Measurements from ENCODE around the gene FAM20A. TPM values are rescaled to one million over a fixed set of nuclear protein-coding genes. Genes with fewer than 3 reads are reported as not detected.

Gene FAM20A
- total RNA-seq, 1 experiment from 2014 or later, result 0.34 TPM

DNA sequence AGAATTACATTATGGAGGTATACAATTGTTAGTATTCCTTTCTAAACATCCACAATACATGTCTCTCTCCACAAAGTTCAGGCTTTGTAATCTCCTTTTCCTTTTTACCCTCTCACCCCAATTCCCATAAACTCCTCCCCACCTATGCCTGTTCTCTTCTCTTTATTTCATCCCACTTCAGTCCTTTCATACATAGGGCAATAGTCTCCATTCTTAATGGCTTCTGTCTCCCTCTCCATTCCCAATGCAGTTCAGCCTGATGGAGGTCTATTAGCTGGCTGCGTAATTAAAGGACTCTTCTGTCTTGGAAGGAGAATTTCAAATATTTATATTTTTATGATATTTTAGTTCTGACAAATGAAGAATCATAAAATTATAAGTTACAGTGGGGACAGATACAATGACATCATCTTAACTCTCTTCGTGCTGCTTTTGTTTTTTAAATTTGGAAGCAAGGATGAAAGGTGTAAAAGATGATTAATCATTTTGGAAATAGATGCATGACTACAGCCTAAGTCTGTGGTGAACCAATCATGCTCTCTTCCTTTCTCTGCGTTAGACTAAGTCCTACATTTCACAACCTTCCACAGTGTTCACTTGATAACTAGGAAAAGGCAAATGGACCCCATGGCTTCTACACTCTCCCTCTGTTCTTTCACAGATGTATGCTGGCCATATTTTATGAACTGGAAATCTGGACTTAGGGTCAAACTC is 11.2 kb upstream of the FAM20A start:
- BruUV-seq (replicated peaks), result no TSS peak
- H3K4me1 Mint-ChIP-seq (ENCODE audit: low read depth, unreplicated experiment), result no peaks in the 10 kb centered on the region
- CTCF ChIA-PET, result no interaction called here
- no peak for DNase-seq
- intact Hi-C loops (cut with micrococcal nuclease; ENCODE audit: unreplicated experiment), result loop anchor here (10.0 kb wide), 1 partner anchor 148 kb away; no protein-coding TSS in a partner anchor
- POLR2A ChIA-PET, result no interaction called here
- Histone ChIP-seq H3K4me1 (no peaks in the 10 kb centered on the region), H3K27me3 (replicated peaks; ENCODE audit: control insufficient read depth, insufficient read depth, low read length) (no peaks in the 10 kb centered on the region; the same call in 1 of the 2 replicates), H3K4me3 (ENCODE audit: low read depth, low read length) (no peak overlapping the region), H3K9me3 (peaks cover 25% of the 10 kb centered on the region), H3K36me3 (ENCODE audit: control insufficient read depth, insufficient read depth, low read length) (no peaks in the 10 kb centered on the region)
- H3K36me3 Mint-ChIP-seq (ENCODE audit: insufficient read depth, unreplicated experiment), result no peaks in the 10 kb centered on the region
- H3K27ac Mint-ChIP-seq (ENCODE audit: unreplicated experiment), result no peak overlapping the region
- peaks cover 11% of the 10 kb centered on the region for H3K9me3 Mint-ChIP-seq (ENCODE audit: unreplicated experiment)
- H3K27me3 Mint-ChIP-seq (ENCODE audit: insufficient read depth, unreplicated experiment), result no peaks in the 10 kb centered on the region
- no peak overlapping the region for H3K4me3 Mint-ChIP-seq (ENCODE audit: unreplicated experiment)
- TF ChIP-seq, protein P1, sequence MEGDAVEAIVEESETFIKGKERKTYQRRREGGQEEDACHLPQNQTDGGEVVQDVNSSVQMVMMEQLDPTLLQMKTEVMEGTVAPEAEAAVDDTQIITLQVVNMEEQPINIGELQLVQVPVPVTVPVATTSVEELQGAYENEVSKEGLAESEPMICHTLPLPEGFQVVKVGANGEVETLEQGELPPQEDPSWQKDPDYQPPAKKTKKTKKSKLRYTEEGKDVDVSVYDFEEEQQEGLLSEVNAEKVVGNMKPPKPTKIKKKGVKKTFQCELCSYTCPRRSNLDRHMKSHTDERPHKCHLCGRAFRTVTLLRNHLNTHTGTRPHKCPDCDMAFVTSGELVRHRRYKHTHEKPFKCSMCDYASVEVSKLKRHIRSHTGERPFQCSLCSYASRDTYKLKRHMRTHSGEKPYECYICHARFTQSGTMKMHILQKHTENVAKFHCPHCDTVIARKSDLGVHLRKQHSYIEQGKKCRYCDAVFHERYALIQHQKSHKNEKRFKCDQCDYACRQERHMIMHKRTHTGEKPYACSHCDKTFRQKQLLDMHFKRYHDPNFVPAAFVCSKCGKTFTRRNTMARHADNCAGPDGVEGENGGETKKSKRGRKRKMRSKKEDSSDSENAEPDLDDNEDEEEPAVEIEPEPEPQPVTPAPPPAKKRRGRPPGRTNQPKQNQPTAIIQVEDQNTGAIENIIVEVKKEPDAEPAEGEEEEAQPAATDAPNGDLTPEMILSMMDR (IDR thresholded peaks at IDR 0.05; ENCODE audit: insufficient read depth in 1 of 2, low read depth in 1 of 2, low read length in 1 of 2, severe bottlenecking in 1 of 2, unreplicated experiment in 1 of 2), result no peak

DNA sequence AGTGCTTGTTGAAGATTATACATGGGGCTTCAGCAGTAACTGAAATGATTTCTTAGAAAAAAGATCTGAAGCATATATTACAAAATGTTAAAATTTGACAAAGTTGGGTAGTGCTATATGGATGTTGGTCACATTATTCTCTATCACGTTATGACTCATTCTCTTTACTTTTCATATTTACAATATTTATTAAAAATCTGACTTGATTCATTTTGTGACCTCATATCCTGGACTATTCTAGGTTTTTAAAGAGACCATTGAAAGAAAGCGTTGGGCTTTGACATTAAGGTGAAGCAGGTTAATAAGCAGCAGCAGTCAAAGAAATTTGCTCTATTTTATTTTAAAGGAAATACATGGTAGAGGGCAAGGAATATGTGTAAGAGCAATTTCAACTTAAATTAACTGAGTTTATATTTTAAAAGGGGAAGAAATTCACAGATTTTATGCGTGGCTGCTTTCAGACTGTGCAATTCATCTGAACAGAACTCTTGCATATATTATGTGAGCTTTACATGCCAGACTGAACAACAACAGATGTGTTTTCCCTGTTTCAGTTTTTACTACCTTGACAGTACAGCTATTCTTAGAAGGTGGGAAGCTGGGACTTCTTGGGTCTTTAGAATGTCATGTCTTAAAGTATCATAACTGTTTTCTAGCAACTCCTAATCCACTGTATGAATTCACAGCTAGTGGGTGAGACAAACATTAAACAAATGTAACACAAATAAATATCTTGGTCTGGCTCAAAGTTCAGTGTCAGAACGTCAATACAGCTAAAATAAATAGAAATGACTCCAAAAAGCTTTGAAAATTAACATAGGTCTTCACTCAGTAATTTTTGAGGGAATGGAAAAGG is 10.4 kb upstream of the FAM20A start:
- Histone ChIP-seq H3K4me3 (ENCODE audit: low read depth, low read length) (no peak overlapping the region), H3K36me3 (ENCODE audit: control insufficient read depth, insufficient read depth, low read length) (no peaks in the 10 kb centered on the region), H3K4me1 (no peaks in the 10 kb centered on the region), H3K27me3 (replicated peaks; ENCODE audit: control insufficient read depth, insufficient read depth, low read length) (no peaks in the 10 kb centered on the region), H3K9me3 (peaks cover 25% of the 10 kb centered on the region)
- Mint-ChIP-seq H3K27ac (ENCODE audit: unreplicated experiment) (no peak overlapping the region), H3K9me3 (ENCODE audit: unreplicated experiment) (peaks cover 17% of the 10 kb centered on the region), H3K4me3 (ENCODE audit: unreplicated experiment) (no peak overlapping the region), H3K4me1 (ENCODE audit: low read depth, unreplicated experiment) (no peaks in the 10 kb centered on the region), H3K27me3 (ENCODE audit: insufficient read depth, unreplicated experiment) (no peaks in the 10 kb centered on the region), H3K36me3 (ENCODE audit: insufficient read depth, unreplicated experiment) (no peaks in the 10 kb centered on the region)
- no TSS peak for BruUV-seq (replicated peaks)
- CTCF ChIA-PET, result no interaction called here
- POLR2A ChIA-PET, result no interaction called here
- intact Hi-C loops (cut with micrococcal nuclease; ENCODE audit: unreplicated experiment), result loop anchor here (10.0 kb wide), 1 partner anchor 147 kb away; no protein-coding TSS in a partner anchor
- TF ChIP-seq, protein P1 (IDR thresholded peaks at IDR 0.05; ENCODE audit: insufficient read depth in 1 of 2, low read depth in 1 of 2, low read length in 1 of 2, severe bottlenecking in 1 of 2, unreplicated experiment in 1 of 2), result no peak
- no peak for DNase-seq

DNA sequence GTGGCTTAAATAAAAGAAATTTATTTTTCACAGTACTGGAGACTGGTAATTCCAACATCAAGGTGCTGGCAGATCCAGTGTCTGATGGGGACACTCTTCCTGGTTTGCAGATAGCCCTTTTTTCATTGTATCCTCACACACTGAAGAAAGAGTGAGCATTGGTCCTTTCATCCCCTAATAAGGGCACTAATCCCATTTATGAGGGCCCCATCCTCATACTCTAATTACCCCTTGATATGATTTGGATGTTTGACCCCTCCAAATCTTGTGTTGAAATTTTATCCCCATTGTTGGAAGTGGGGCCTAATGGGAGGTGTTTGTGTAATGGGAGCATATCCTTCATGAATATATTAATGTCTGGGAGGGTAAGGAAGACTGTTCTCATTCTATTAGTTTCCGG is 9.4 kb upstream of the FAM20A start:
- POLR2A ChIA-PET, result no interaction called here

More for the DNA sequence above, 9.4 kb upstream of the FAM20A start:
- Mint-ChIP-seq H3K4me1 (ENCODE audit: low read depth, unreplicated experiment) (no peaks in the 10 kb centered on the region), H3K27me3 (ENCODE audit: insufficient read depth, unreplicated experiment) (no peaks in the 10 kb centered on the region), H3K27ac (ENCODE audit: unreplicated experiment) (no peak overlapping the region), H3K4me3 (ENCODE audit: unreplicated experiment) (no peak overlapping the region), H3K36me3 (ENCODE audit: insufficient read depth, unreplicated experiment) (no peaks in the 10 kb centered on the region), H3K9me3 (ENCODE audit: unreplicated experiment) (peaks cover 17% of the 10 kb centered on the region)
- Histone ChIP-seq H3K36me3 (ENCODE audit: control insufficient read depth, insufficient read depth, low read length) (no peaks in the 10 kb centered on the region), H3K9me3 (peaks cover 25% of the 10 kb centered on the region), H3K27me3 (replicated peaks; ENCODE audit: control insufficient read depth, insufficient read depth, low read length) (no peaks in the 10 kb centered on the region), H3K4me1 (no peaks in the 10 kb centered on the region), H3K4me3 (ENCODE audit: low read depth, low read length) (no peak overlapping the region)
- TF ChIP-seq, protein P1 (IDR thresholded peaks at IDR 0.05; ENCODE audit: insufficient read depth in 1 of 2, low read depth in 1 of 2, low read length in 1 of 2, severe bottlenecking in 1 of 2, unreplicated experiment in 1 of 2), result no peak
- CTCF ChIA-PET, result no interaction called here
- DNase-seq, result no peak
- intact Hi-C loops (cut with micrococcal nuclease; ENCODE audit: unreplicated experiment), result loop anchor here (10.0 kb wide), 1 partner anchor 146 kb away; no protein-coding TSS in a partner anchor
- BruUV-seq (replicated peaks), result no TSS peak

Measured in Caco-2 (cell line).